Measurements from ENCODE around the gene DDIAS. TPM values are rescaled to one million over a fixed set of nuclear protein-coding genes. Genes with fewer than 3 reads are reported as not detected.

Gene DDIAS
- total and polyA plus RNA-seq, 9 donors = 0.38 to 1.2 (median 0.69) TPM; not detected in 1

- Histone ChIP-seq H3K27me3 (no peaks in the 10 kb centered on the region), H3K4me1 (ENCODE audit: insufficient read depth) (no peaks in the 10 kb centered on the region), H3K36me3 (no peaks in the 10 kb centered on the region), H3K9me3 (no peaks in the 10 kb centered on the region), H3K4me3 (no peak overlapping the region), H3K27ac (no peak overlapping the region)
- intact Hi-C loops (cut with DNase I) = no loop called here
- no peak for TF ChIP-seq EP300 (IDR thresholded peaks at IDR 0.05)
- TF ChIP-seq POLR2A (IDR thresholded peaks at IDR 0.05) = no peak
- TF ChIP-seq CTCF (IDR thresholded peaks at IDR 0.05) = no peak
- no peak for DNase-seq
- 78 to 91% (median 89%) methylated on average over 1 of the region's 1 CpG for WGBS, 3 donors
These were observed 11.6 kb upstream of the DDIAS start for GRCh38 chr11:82890002-82890341.

DNA sequence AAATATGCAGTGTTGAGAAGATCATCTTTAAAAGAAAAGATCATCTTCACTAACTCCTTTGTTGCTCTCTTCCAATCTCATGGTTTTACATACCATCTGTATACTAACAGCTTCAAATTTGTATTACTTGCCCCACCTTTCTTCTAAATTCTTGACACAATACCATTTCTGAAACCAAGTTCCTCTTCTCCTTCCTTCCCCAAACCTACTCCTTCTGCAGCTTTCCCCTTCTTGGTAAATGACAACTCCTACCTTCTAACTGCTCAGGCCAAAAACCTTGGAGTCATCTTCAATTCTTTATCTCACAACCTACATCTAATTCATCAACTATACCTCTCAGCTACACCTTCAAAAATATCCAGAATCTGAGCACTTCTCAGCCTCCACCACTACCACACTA, 10.6 kb upstream of the DDIAS start:
- no peak overlapping the region for H3K27ac ChIP-seq
- no peak for DNase-seq
- TF ChIP-seq CTCF (IDR thresholded peaks at IDR 0.05) = no peak
- no peak for TF ChIP-seq EP300 (IDR thresholded peaks at IDR 0.05)
- no peak for TF ChIP-seq POLR2A (IDR thresholded peaks at IDR 0.05)
- intact Hi-C loops (cut with DNase I) = no loop called here
- no peaks in the 10 kb centered on the region for H3K27me3 ChIP-seq
- no peak overlapping the region for H3K4me3 ChIP-seq
- no peaks in the 10 kb centered on the region for H3K9me3 ChIP-seq
- no peaks in the 10 kb centered on the region for H3K4me1 ChIP-seq (ENCODE audit: insufficient read depth)
- H3K36me3 ChIP-seq = no peaks in the 10 kb centered on the region

DNA sequence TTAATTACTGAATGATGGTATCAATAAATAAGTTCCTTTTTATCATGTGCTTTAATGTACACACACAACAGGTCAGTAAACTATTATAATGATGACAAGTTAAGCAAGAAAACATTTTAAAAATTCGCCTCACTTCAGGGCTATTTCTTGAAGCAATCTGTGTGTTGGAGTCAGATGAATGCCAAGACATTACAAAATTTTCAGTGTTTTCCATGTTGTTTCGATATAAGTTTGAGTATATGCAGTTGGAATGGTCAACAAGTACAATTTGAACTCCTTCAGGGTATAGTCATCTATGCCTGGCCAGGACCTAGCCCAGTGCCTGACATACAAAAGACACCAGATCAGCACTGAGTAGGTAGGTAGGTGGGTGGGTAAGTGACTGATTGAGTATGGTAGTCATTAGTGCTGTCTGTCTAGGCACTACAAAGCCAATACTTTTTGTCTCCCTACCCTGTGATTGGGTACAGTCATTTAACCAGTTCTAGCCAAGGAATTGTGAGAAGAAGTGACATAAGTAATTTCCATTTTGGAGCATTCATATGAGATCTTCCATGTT, 8.8 kb upstream of the DDIAS start:
- 89 to 94% (median 92%) methylated on average over 2 of the region's 2 CpGs for WGBS, 3 donors

DNA sequence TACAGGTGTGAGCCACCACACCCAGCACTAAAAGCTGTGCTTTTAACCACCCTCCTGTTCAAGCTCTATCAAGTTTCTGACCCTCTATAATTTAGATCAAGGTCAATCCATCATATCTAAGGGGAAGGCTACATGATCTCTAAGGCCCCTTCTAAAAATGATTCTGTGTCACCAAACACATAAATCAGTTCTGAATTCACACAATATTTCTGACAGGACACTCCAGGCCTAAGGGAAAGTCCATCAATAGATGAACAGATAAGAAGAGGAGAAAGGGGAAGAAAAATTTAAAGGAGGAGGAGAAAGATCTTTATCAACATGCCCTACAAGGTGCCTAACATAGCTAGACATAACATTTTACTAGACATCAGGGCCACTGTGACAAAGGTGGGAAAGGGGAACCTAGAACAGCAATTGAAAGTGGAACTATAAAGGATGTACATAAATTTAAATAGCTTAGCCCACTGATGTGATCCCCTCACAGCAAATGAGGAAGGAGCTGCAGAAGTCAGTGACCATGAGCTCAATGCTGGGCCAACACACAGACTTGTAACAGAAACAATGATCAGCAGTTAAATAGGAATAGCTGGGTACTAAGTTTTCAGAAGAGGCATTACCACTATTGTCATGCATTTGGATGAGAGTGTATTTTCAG, 6.0 kb upstream of the DDIAS start:
- H3K27me3 ChIP-seq = no peaks in the 10 kb centered on the region
- no peak overlapping the region for H3K4me3 ChIP-seq
- no peak overlapping the region for H3K27ac ChIP-seq
- TF ChIP-seq POLR2A (IDR thresholded peaks at IDR 0.05) = no peak
- TF ChIP-seq EP300 (IDR thresholded peaks at IDR 0.05) = no peak
- H3K9me3 ChIP-seq = no peaks in the 10 kb centered on the region
- intact Hi-C loops (cut with DNase I) = no loop called here
- H3K4me1 ChIP-seq (ENCODE audit: insufficient read depth) = no peaks in the 10 kb centered on the region
- no peak for DNase-seq
- H3K36me3 ChIP-seq = no peaks in the 10 kb centered on the region

More for the DNA sequence above, 8.8 kb upstream of the DDIAS start:
- no peak for TF ChIP-seq POLR2A (IDR thresholded peaks at IDR 0.05)
- DNase-seq = no peak
- intact Hi-C loops (cut with DNase I) = no loop called here
- no peaks in the 10 kb centered on the region for H3K36me3 ChIP-seq
- no peak overlapping the region for H3K4me3 ChIP-seq
- no peaks in the 10 kb centered on the region for H3K9me3 ChIP-seq
- no peaks in the 10 kb centered on the region for H3K27me3 ChIP-seq
- no peak overlapping the region for H3K27ac ChIP-seq
- H3K4me1 ChIP-seq (ENCODE audit: insufficient read depth) = no peaks in the 10 kb centered on the region

- no peak overlapping the region for H3K27ac ChIP-seq
- no peaks in the 10 kb centered on the region for H3K9me3 ChIP-seq
- no peaks in the 10 kb centered on the region for H3K36me3 ChIP-seq
- no peaks in the 10 kb centered on the region for H3K27me3 ChIP-seq
- 97 to 98% (median 97%) methylated on average over 6 of the region's 6 CpGs for WGBS, 3 donors
- H3K4me3 ChIP-seq = no peak overlapping the region
- H3K4me1 ChIP-seq (ENCODE audit: insufficient read depth) = no peaks in the 10 kb centered on the region
- TF ChIP-seq POLR2A (IDR thresholded peaks at IDR 0.05) (no peak), EP300 (IDR thresholded peaks at IDR 0.05) (no peak), CTCF (IDR thresholded peaks at IDR 0.05) (no peak)
- intact Hi-C loops (cut with DNase I) = no loop called here
- DNase-seq = no peak
These were observed 5.4 kb upstream of the DDIAS start for GRCh38 chr11:82896183-82896582.
